GOT3 (cell line): Measurements from ENCODE around the gene MAP2K7.
"Not testable (repeated sequence)": the region's sequence is repeated elsewhere in the genome, so short reads cannot be mapped to it uniquely, and the experiment has no call there.

Experiments
- DNase-seq: peaks from one replicate; lab custom pipeline; 2025; ENCODE audit warnings: mixed read lengths; lab: John Stamatoyannopoulos, UW

MAP2K7 gene

DNA sequence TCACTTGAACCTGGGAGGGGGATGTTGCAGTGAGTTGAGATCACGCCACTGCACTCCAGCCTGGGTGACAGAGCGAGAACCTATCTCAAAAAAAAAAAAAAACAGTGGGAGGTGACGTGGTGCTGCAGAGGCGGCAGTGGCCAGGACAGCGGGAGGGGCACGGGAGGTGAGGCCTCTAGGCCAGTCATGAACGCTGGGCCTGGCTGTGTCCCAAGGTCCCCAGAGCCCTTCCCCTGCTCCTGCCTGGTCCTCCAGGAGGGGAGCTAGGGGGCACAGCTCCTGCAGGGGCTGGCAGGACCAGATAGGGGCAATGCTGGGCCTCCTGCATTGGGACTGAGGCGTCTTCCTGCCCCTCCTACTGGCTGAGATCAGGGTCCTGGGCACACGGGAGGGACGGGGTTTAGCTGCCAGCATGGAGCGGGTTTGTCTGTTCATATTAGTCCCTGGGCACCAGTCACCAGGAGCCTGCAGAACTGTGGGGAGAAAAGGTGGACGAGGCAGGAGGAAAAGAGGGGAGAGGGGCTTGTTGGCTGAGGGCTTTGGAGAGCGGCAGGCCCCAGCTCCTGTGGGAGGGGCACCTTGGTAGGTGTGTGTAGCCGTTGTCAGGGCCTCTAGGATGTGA lies 4.5 kb downstream of the MAP2K7 start:
- no peak for DNase-seq

DNA sequence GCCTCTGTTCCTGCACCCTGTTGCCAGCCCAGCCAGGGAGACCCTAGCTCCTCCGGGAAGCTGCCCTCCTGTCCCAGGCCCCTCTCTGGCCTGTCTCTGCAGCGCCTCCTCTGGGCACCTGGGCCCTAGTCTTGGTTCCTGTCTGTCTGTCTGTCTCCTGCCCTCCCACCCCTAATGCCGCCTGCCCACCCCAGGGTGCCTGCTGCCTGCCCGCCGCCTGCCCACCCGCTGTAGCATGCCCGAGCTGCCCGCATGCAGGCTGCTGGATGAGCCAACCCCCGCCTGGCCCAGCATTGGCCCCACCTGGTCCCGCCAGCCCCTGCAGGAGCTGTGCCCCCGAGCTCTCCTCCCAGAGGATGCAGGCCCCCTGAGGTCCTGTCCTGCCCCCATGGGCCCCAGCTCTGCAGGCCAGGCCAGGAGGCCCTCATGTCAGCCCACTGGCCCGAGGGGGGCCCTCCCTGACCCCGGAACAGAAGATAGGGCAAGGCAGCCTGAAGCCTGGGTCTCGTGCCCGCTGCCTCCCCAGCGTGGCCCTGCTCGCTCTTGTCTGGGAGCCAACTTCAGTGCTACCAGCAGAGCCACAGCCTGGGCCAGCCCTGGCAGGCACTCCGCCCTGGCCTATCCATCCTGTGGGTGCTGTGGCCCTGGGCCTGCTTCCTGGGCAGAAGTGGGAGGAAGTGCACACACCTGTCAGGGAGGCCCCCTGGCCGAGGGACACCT lies 5.2 kb downstream of the MAP2K7 start:
- DNase-seq = no peak

DNA sequence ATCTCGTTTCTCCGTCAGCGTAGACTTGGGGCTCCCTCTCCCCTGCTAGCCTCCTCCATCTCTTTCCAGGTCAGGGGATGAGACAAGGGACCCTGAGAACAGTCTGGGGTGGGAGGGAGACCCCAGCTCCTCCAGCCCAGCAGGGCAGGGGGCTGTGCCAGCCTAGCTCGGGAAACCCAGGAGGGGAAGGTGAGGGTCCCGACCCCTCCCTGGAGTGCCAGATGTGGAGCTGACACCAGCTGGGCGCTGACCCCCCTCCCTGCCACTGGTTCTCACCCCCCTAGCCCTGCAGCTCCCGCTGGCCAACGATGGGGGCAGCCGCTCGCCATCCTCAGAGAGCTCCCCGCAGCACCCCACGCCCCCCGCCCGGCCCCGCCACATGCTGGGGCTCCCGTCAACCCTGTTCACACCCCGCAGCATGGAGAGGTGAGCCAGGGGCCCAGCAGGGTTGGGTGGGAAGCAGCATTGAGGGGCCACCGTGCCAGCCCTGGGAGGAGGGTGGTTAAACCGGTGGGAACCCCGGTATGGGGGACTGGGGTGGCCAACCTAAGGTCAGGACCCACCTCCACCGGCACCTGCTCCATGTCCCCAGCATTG lies 5.9 kb downstream of the MAP2K7 start:
- DNase-seq = no peak

DNA sequence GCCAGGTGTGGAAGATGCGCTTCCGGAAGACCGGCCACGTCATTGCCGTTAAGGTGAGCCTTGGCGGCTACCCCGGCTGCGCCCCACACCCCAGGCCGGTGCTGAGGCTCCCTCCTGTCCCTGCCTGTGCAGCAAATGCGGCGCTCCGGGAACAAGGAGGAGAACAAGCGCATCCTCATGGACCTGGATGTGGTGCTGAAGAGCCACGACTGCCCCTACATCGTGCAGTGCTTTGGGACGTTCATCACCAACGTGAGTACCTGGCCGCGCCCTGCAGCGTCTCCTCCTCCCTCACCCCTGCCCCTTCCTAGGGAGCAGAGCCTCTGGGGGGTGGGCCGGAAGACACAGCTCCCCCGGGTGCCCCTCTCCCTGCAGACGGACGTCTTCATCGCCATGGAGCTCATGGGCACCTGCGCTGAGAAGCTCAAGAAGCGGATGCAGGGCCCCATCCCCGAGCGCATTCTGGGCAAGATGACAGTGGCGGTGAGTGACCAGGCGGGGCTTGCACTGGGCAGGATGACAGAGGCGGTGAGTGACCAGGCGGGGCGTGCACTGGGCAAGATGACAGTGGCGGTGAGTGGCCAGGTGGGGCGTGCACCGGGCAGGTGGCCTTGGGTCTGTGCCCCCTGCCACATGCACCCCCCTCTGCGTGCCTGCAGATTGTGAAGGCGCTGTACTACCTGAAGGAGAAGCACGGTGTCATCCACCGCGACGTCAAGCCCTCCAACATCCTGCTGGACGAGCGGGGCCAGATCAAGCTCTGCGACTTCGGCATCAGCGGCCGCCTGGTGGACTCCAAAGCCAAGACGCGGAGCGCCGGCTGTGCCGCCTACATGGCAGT lies 6.9 kb downstream of the MAP2K7 start:
- DNase-seq = no peak

DNA sequence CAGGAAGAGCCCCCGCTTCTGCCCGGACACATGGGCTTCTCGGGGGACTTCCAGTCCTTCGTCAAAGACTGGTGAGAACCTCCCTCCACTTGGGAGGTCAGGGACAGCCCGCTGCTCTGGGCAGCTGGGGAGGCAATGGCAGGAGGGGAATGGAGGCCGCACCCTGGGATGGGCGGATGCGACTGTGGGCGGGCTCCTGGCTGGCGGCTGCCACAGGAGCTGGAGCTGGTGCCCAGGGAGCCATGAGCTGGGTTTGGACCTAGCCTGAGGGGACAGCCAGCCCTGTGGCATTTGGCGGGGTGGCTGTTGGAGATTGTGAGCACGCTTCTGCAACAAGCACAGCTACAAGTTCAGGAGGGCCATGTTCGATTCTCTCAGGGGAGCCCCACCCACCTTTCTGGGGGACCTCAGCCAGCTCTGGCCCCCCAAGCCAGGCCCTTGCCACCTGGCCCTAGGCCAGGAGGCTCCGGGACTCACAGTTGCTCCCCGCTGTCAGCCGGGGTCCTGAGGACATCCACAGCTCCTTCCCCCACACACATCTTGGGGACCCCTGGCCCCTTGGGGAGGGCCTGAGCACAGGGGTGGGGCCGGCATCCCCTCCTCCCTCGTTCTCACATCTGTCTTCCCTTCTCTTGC lies 7.9 kb downstream of the MAP2K7 start:
- no peak for DNase-seq

DNA sequence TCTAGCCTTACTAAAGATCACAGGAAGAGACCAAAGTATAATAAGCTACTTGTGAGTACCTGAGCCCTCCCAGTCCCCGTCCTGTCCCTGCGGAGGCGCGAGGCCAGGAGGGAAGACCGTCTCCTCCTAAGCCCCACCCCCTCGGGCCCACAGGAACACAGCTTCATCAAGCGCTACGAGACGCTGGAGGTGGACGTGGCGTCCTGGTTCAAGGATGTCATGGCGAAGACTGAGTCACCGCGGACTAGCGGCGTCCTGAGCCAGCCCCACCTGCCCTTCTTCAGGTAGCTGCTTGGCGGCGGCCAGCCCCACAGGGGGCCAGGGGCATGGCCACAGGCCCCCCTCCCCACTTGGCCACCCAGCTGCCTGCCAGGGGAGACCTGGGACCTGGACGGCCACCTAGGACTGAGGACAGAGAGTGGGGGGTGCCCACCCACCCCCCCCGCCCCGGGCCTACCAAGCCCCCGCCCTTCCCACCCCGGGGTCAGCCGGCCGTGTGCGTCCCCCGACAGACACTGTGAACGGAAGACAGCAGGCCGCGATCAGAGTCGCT lies 8.5 kb downstream of the MAP2K7 start:
- DNase-seq = no peak

DNA sequence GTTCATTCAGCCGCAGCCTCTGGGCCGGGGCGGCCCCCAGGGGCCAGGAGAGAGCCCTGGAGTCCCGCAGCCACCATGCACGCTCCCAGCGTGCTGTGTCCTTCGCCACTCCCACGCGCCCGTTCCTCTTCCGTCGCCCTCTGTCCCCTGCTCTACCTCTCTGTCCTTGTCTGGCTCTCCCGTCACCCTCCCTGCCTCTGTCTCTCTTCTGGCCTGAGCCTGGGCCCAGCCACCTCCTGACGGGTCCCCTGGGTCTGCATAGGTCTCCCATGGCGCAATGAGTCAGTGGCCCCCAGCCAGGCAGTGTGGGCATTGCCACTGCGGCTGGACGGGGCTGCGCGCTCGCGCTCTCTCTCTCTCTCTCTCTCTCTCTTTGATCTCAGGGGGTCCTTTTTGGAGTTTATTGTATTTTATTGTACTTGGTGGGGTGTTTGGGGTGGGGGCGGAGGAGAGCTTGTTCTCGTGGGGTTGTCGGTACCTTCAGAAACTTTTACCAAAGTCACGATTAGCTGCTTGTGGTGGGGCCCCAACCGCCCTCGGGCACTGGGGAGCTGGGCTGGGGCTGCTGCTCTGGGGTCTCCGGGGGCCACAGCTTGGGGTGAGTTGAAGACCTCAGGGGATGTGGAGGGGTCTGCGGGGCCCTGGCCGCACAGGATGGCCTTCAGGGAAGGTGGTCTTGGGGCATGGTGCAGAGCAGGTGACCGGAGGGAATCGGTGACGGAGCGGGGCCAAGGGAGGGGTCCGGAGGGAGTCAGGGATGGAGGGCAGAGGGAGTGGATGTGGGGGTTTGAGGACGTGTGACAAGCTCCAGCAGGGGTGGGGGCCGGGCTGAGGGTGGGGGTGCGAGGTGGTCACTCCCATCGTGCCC lies 9.3 kb downstream of the MAP2K7 start:
- DNase-seq = no peak

DNA sequence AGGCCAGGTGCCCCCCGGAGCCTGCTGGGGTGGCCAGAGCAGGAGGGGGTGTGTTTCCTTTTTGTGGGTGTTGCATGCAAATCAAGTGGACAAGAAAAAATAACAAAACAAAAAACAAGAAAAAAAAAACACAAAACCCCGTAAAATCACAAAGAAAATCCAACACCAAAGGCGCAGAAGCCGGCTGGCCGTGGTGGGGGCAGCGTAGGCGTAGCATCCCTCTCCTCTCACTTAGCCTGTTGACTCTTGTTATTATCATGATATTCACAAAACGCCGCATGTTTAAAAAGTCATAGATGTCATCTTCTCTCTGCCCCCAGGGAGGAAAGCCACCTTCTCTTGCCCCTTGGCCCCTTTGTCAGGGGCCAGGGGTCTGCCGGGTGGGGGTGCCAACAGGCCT lies 10.0 kb downstream of the MAP2K7 start:
- DNase-seq = no peak

DNA sequence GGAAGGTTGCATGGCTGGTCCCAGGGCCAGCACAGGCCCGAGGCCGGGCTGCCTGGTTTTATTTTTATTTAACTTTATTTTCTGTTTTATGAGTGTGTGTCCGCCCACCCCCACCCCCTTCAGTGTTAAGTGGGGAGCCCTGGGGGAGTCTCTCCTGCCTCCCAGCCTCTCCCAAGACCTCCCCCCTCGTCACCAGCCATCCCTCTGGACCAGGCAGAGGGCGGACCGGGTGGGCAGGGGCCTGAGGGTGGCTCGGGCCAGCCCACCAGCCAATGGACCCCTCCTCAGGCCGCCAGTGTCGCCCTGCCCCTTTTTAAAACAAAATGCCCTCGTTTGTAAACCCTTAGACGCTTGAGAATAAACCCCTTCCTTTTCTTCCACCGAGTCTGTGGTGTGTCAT lies 10.4 kb downstream of the MAP2K7 start:
- DNase-seq = no peak

DNA sequence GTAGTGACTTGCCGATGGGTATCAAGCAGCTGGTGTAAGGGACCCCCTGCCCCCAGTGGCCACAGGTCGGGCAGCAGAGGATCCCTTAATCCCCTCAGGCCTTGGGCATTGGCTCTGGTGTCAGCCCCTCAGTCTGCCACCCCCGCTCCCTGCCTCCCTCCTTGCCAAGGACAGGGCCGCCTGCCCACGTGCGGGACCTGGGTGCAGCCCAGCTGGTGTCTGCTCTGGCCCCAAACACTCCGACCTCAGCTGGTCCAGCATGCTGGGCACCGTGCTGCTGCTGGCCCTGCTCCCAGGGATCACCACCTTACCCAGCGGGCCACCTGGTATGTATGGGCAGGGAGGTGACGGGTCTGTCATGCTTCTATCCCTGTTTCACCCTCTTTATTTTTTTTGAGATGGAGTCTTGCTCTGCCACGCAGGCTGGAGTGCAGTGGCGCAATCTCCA lies 10.9 kb downstream of the MAP2K7 start, which contains the start of gene TGFBR3L:
TSS of gene TGFBR3L (plus strand) at position 233 of the 448 bp plus-strand sequence.
- DNase-seq = no peak

DNA sequence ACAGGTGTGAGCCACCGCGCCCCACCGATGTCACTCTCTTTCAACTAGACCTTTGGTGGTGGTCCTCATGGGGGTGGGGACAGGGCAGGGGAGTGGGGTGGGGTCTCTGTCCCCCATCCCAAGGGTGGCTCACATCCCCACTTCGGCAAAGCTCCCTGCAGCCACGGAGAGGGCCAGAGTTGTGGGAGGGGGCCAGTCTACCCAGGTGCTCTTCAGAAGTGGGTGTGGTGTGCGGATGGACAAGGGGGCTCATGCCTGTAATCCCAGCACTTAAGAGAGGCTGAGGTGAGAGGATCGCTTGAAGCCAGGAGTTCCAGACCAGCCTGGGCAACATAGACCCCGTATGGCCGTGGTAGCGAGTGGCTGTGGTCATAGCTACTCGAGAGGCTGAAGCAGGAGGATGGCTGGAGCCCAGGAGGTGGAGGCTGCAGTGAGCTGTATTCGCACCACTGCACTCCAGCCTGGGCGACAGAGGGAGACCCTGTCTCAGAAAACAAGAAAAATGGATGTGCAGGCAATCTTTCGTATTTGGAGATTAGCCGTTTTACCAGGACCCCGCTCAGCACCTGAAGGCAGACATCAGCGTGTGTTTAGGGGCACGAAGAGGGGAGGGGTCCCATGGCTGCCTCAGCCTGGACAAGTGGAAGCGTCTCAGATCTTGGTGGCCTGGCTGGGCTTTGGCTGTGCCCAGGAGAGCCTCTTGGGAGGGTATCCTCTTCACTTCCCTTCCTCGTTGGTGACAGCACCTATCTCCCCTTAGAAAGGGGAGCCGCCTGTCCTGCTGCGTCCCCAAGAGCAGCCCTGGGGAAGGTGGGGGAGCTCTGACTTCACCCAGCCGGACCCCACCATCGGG lies 11.8 kb downstream of the MAP2K7 start:
- DNase-seq = no peak

DNA sequence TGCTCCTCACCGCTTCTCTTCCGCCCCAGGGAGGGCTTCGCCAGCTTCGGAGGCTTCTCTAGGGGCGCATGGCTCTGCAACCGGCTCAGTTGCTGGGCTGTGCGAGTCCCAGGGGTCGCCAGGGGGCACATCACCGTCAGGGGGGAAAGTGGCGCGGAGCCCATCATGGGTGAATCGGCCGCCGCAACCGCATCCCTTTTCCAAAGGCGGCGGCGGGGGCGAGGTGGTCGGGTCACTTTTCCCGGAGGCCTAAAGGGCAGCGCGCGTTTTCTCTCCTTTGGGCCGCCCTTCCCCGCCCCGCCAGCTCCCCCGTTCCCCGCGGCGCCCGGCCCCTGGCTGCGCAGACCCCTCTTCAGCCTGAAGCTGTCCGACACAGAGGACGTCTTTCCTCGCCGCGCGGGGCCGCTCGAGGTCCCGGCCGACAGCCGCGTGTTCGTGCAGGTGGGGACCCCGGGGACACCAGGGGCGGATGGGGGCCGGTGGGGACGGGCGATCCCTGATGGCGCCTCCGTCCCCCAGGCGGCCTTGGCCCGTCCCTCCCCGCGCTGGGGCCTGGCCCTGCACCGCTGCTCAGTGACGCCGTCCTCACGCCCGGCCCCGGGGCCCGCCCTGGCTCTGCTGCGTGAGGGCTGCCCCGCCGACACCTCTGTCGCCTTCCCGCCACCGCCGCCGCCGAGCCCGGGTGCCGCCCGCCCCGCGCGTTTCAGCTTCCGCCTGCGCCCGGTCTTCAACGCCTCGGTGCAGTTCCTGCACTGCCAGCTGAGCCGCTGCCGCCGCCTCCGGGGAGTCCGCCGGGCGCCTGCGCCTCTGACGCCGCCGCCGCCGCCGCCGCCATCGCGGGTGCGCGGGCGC lies 12.7 kb downstream of the MAP2K7 start:
- no peak for DNase-seq

DNA sequence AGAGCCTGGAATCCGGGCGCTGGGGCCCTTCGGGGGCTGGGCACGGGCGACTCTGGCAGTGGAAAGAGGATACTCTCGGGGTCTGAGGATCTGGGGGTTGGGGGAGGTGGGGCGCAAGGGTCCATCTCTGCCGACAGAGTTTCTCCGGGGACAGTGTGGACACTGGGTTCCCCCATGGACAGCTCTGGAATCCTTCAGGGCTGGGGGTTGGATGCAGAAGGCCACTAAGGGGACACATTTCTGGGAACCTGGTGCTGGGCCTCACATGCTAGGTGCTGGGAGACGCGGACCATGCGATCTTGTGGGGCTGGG lies 13.2 kb downstream of the MAP2K7 start:
- no peak for DNase-seq

DNA sequence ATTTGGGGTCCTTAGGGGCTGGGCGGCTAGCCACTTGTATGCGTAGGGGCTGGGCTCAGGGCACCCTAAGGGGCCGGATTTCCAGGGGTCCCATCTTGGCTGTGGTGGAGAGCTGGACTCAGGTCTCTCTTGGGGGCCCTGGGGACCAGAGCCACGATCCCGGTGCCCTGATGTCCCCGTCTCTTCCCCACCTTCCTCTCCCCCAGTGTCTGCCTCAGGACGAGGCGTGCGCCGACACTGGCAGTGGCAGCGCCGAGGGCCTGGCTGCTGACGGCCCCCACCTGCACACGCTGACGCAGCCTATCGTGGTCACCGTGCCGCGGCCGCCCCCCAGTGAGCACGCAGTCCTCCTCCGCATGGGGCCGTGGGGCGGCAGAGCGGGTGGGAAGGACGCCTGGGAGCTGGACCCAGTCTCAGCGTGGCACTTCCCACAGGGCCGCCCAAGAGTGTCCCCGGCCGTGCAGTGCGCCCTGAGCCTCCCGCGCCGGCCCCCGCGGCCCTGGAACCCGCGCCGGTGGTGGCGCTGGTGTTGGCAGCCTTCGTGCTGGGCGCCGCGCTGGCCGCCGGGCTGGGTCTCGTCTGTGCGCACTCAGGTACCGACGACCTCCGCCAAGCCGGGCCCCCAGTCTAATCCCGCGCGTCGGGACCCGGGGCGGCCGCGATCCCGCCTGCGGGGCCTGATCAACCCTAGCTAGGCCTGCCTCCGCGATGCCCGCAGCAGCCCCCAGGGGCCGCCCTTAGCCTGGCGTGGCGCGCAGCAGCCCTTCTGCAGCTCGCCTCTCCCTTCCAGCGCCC lies 13.8 kb downstream of the MAP2K7 start:
- DNase-seq = no peak

DNA sequence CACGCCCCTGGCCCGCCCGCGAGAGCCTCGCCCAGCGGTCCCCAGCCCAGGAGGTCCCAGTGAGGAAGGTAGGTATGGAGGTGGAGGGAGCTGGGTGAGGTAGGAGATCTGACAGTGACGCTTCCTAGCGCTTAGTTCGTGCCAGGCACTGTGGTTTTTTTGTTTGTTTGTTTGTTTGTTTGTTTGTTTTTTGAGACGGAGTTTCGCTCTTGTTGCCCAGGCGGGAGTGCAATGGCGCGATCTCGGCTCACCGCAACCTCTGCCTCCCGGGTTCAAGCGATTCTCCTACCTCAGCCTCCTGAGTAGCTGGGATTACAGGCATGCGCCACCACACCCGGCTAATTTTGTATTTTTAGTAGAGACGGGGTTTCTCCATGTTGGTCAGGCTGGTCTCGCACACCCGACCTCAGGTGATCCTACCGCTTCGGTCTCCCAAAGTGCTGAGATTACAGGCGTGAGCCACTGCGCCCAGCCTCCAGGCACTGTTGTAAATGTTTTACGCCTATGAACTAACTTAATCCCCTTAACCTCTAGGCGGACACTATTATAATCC lies 14.5 kb downstream of the MAP2K7 start:
- not testable (repeated sequence) for DNase-seq

DNA sequence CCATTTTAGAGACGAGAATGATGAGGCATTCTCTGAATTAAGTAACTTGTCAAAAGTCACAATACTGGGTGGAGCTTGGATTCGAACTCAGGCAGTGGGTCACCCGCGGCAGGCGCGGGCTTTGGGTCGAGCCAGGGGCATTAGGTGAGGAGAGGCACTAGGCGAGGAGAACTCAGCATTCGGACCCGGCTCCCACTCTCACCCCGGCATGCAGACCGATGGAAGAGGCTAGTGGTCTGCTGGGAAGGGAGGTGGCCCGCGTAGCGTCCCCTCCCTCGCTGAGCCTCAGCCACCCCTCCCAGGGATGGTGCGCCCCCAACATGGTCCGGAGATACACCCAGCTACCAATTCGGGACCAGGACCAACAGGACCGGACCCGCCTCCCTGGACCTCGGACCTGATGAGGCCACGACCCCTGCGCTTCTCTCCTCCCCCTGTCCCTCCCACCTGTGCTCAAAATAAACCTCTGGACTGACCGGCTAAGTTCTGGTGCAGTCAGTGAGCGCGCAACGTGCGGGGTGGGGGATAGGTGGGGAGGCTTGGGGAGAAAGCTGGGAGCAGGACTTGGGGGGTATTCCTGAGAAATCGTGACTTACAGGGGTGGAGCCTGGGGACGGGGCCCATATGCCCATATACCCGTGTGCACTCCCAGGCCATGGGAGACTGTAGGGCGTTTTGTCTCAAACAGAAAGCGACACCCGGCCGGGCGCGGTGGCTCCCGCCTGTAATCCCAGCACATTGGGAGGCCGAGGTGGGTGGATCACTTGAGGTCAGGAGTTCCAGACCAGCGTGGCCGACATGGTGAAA lies 15.1 kb downstream of the MAP2K7 start:
- DNase-seq = no peak
